ENCODE measurements around the gene ADAMTS10.
"Not testable (repeated sequence)": the region's sequence is repeated elsewhere in the genome, so short reads cannot be mapped to it uniquely, and the experiment has no call there.

The ADAMTS10 gene

DNA sequence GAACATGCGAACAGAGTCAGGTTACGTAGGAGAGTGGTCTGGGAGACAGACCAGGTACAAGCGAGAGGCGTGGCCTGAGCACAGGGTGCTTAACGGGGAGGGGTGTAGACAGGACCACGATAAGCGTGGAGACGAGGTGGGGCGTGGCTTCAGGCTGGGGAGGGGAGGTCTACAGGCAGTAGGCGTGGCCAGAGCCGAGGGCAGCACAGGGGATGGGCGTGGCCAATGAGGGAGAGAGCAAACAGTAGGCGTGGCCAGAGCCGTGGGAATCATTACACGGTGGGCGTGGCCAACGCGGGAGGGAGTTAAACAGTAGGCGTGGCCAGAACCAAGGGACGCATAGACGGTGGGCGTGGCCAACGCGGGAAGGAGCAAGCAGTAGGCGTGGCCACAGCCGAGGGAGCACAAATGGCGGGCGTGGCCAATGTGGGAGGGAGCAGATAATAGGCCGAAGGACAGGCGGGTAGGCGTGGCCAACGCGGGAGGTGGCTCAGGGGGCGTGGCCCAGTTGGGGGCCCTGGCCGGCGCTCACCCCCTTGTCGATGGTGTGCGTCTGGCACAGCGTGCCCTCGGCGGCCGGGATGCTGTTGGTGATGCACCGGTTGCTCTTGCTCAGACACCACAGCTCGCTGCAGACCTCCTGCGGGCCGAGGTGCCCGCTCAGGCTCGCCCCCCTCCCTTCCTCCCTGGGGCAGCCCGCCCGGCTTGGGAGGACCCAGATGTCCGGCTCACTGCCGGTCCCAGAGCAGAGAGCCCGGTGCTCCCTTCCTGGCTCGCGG is 18.1 kb downstream of the ADAMTS10 start:
- no peak for DNase-seq (ENCODE audit: low spot score)

GRCh38 chr19:8589177-8589714 is 21.3 kb downstream of the ADAMTS10 start:
- no peak for DNase-seq (ENCODE audit: low spot score)

DNA sequence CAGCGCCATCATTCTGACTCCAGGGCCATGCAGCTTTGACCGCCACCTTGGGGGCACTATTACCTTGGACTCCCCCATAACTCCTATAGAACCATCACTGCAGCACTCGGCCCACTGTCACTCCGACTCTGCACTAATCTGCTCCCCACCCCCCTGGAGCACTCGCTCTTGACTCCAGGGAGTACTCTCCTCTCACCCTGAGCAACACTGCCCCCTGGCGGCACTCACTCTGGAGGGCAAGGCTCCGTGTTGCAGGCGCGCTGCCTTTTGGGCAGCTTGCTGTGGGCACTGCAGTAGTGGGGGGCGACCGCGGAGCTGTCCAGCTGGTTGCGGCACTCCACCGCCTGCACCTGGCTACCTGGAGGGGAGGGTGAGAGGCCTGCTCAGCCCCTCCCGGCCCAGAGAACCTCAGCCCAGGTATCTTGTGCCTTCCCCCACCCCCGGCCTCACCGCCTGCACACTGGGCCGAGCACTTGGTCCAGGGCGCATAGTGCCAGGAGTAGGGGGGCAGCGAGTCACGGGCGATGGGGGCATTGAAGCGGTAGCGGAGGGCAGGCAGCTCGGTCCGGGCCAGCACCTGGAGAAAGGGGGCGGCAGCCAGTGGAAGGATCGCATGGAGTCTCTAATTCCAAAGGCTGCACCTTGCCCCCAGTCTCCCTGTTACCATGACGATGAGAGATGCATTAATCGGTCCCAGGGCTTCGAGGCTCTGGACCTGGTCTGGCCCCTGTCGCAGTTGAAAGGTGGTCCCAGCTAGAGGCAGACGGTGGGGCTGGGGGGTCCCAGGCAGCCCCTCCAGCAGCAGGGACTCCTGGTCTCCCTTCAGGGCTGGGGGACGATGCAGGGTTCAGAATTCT is 24.4 kb downstream of the ADAMTS10 start:
- peak; percentile 25 for DNase-seq (ENCODE audit: low spot score)

DNA sequence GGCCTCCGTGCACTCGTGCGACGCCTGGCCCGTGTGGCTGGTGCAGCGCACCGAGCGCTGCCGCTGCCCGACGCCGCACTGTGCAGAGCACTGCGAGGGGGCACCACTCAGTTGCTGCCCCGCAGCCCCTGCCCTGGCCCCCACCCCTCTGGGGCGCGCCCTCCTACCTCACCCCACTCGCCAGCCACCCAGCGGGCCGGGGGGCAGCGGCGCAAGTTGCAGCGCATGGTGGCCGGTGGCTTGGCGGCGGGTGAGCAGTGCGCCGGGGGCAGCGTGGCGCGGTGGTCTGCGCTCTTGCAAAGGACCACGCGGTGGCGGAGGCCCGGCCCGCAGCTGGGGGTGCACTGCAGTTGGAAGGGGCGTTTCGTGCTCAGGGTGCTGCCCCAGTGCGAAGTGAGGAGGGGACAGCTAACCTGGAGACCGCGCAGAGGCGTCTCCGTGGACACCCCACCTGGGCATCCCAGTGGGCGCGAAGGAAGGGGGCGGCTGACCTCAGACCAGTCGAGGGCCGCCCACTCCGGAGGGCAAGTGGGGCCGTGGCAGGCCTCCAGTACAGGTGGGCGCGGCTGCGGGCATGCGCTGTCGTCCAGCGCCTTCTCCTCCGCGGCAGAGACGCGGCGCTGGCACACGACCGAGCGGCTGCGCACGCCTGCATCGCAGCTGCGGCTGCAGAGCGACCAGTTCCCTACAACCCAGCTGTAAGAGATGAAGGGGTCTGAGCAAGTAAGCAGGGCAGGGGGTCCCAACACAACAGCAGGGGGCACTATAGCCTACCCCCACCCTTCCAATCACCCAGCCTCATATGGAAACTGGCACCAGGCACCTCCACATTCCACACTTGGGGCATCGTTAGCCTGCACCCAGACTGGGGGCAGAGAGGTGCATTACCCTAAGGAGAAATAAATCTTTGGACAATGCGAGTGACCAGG is 25.3 kb downstream of the ADAMTS10 start:
- DNase-seq (ENCODE audit: low spot score) = no peak

DNA sequence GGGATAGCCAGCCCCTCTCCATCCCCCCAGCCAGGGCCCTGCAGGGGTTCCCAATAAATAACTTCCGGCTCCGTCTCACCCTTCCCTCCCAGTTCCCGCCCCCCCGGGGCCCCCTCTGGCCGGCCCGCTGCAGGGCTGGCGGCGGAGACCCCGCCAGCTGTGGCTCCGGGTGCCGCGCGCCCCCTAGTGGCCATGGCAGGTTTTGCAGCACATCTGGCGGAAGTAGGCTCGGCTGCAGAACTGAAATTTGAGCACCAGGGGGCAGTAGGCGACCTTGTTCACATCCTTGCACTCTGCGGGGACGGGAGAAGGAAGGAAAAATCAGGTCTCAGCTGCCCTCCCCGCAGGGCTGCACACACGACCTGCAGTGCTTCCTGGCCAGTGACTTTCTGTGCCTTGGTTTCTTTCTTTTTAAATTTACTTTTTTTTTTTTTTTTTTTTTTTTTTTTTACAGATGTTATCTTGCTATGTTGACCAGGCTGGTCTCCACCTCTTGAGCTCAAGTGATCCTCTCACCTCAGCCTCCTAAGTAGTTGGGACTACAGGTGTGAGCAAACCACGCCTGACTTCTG is 29.7 kb downstream of the ADAMTS10 start:
- DNase-seq (ENCODE audit: low spot score) = peak; percentile 52

DNA sequence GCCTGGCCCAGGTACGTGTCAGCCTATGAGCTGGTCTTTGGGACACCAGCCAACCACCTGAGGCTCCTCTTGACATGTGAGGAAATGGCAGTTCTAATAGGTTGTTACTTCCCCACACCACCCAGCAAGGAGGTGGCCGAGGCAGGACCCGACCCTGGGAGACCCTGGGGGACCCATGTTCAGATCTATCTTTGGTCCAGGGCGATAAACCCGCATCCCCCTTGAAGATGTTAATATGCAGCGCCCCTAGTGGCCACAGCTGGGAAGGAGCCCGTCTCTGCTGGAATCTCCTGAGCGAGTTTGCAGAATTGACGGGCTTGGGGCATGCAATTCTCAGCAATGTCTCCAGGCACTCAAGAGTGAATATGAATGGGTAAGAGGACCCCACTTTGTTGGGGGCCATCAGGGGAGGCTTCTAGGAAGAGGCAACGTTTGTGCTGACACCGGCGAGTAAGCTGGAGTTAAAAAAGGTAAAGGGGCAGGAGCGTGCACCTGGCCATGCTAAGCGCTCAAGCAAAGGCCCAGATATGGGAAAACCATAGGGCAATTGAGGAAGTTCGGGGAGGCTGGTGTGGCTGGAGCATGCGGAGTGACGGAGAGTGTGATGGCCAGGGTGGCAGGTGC is 31.8 kb downstream of the ADAMTS10 start:
- DNase-seq (ENCODE audit: low spot score) = peak; percentile 47

GRCh38 chr19:8577741-8578140 is 32.8 kb downstream of the ADAMTS10 start:
- DNase-seq (ENCODE audit: low spot score) = no peak

GRCh38 chr19:8577247-8577646 is 33.3 kb downstream of the ADAMTS10 start, which contains the start of gene MYO1F:
Gene MYO1F, minus strand, starts transcription at chr19:8577442. Its CDS starts 133 bp downstream, at chr19:8577309.
- DNase-seq (ENCODE audit: low spot score) = no peak

DNA sequence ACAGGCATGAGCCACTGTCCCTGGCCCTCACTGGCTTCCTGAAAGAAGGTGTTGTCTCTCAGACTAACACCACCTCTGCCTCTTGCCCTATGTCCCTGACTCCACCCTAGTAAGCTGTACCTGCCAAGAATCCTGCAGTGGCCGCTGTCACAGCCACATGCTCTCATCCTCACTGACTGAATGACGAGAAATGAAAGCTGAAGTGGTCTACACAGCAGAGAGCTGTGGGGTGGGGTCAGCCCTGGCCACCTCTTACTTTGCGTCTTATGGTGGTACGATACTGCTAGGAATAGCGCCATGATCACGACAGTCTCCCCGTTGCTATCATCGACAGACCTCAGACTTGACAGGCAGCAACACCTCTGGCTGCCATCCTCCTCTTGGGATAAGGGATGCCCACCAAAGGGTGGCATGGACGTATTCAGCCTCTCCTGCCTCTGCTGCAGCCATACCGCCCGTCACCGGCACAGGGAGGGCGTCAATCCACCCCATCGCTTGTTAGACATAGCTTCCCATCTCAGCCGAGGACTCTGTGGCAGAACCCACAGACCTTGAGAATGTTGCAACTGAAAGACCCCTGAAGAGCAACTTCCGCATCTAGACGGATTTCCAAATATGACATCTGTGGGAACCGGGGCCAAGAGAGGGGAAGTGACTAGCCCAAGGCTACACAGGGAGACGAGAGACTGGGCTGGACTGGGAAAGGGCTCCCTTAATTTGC is 34.1 kb downstream of the ADAMTS10 start:
- no peak for DNase-seq (ENCODE audit: low spot score)

DNA sequence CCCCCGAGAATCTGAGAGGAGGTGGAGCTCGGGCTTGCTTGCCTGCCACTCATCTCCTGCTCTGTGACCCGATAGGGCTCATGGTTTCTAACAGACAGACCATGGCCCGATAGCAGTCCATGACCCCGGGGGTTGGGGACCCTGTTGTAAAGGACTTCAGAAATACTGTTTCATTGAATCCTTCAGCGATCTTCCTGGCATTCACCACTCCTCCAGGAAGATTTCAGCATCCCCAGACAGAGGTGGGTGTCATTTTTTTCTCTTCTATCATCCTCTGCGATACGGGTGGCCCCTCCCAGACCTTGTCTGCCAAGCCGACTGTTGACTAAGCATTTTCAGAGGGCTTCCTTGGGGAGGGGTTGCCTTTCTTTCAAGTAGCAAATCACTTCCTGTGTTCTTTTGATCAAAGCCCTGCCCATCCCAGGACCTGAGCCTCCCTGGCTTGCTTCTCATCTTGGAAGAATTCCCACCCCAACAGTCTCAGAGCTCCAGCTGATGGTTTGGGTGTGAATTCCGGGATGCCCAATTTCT is 35.0 kb downstream of the ADAMTS10 start:
- DNase-seq (ENCODE audit: low spot score) = no peak

DNA sequence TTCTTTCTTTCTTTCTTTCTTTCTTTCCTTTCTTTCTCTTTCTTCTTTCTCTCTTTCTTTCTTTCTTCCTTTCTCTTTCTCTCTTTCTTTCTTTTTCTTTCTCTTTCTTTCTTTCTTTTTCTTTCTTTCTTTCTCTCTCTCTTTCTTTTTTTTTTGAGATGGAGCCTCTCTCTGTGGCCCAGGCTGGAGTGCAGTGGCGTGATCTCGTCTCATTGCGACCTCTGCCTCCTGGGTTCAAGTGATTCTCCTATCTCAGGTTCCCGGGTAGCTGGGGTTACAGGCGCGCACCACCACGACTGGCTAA is 35.9 kb downstream of the ADAMTS10 start:
- DNase-seq (ENCODE audit: low spot score) = not testable (repeated sequence)

- no peak for DNase-seq (ENCODE audit: low spot score)
Measured at GRCh38 chr19:8573316-8573715, 37.2 kb downstream of the ADAMTS10 start.

- DNase-seq (ENCODE audit: low spot score) = no peak
Measured at GRCh38 chr19:8571006-8571411, 39.5 kb downstream of the ADAMTS10 start.

DNA sequence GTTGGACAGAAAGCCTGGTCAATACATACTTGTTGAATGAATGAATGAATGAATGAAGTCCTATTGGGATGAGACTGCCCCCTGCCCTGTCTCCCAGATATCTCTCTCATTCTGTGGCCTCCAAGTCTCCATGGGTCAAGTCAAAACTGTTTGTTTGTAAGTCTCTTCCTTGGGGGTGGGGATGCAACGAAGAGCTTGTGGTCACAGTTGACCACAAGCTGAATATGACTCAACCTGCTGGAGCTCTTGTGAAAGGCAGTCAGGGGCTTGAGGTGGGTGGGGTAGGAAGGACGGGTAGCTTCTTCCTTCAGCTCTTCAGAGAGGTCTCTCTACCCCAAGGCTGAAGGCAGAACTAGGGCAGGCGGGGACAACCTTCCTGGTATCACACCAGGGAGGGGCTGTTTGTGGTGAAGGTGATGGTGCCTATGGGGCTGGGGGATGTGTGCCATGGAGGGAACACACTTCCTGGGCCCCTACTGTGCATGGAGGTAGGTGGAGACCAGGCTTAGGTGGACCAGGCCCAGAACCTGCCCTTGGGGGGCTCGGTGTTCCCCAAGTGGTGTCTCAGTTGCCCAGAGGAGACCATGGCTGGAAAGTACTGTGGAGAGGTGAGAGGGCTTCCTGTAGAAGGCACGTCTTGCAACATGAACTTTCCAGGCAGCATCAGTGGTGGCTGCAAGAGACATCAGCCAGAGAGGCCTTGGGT is 41.3 kb downstream of the ADAMTS10 start:
- no peak for DNase-seq (ENCODE audit: low spot score)

- DNase-seq (ENCODE audit: low spot score) = no peak
Measured at GRCh38 chr19:8567522-8568172, 42.9 kb downstream of the ADAMTS10 start.

GRCh38 chr19:8566855-8567254 is 43.7 kb downstream of the ADAMTS10 start:
- DNase-seq (ENCODE audit: low spot score) = no peak

GRCh38 chr19:8564866-8565265 is 45.6 kb downstream of the ADAMTS10 start:
- DNase-seq (ENCODE audit: low spot score) = not testable (repeated sequence)

DNA sequence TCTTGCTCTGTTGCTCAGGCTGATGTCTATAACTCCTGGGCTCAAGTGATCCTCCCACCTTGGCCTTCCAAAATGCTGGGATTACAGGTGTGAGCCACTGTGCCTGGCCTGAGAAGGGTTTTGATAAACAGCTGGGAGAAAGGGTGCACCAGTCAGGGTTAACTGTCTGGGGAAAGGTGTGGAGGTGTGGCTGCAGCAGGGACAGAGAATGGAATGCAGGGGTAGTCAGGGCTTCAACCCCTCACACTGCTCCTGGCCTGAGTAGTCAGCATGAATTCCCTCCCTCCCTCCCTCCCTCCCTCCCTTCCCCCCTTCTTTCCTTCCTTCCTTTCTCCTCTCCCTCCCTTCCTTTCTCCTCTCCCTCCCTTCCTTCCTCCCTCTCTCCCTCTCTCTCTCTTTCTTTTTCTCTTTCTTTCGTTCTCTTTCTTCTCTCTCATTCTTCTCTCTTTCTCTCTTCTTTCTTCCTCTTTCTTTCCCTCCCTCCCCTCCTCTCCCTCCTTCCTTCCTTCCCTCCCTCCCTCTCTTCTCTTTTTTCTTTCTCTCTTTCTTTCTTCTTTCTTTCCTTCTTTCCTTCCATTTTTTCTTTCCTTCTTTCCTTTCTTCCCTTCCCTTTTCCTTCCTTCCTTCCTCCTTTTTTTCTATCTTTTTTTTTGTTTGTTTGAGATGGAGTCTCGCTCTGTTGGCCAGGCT is 49.3 kb downstream of the ADAMTS10 start:
- no peak for DNase-seq (ENCODE audit: low spot score)
